ENCODE results near the gene LDLRAD4. TPM values are rescaled to one million over a fixed set of nuclear protein-coding genes. Genes with fewer than 3 reads are reported as not detected.

The LDLRAD4 gene
- polyA plus RNA-seq, 1 of the 3 experiments (the other 2 are of a cell fraction) = 0.16 TPM

DNA sequence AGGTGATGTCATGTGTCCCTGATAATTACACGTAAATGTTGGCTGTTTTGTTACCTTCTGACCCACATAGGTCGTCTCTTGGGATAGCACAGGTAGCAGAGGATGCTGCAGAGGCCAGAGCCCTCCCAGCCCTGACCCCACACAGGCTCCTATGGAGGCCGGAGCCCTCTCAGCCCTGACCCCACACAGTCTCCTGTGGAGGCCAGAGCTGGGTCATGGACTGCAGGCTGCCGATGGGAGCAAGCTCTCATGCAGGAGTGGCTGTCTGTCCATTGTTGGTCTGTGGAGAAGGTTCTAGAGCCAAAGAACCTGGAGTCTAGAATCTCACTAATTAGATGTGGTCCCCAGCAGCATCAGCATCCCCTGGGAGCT lies 155.5 kb downstream of the LDLRAD4 start:
- Histone ChIP-seq H2AFZ (ENCODE audit: low read depth) (no peak overlapping the region), H3K9me2 (no peaks in the 10 kb centered on the region), H4K20me1 (ENCODE audit: insufficient read depth) (no peaks in the 10 kb centered on the region), H3K36me3 (replicated peaks in 1 of 2; ENCODE audit: control insufficient read depth in 1 of 2, insufficient read depth in 2 of 2, low read length in 1 of 2) (no peaks in the 10 kb centered on the region), H3K79me2 (ENCODE audit: insufficient read depth) (no peaks in the 10 kb centered on the region), H3K27ac (ENCODE audit: low read depth in 2 of 2, low read length in 1 of 2) (peak overlapping the region in 1 of 2 experiments; percentile 74; a peak in 2 of 4 replicates), H3K9me3 (no peaks in the 10 kb centered on the region), H3K27me3 (ENCODE audit: insufficient read depth) (no peaks in the 10 kb centered on the region), H3K4me1 (ENCODE audit: control insufficient read depth in 1 of 2, insufficient read depth in 2 of 2, low read depth in 1 of 2, low read length in 1 of 2) (peaks cover 15 to 67% of the 10 kb centered on the region in 2 experiments), H3K9ac (no peak overlapping the region), H3F3A (replicated peaks; ENCODE audit: insufficient read depth) (peaks cover 13% of the 10 kb centered on the region), H3K4me2 (peak overlapping the region; percentile 64; the same call in 1 of the 2 replicates), H3K4me3 (ENCODE audit: low read depth in 2 of 2, low read length in 1 of 2) (no peak overlapping the region)
- WGBS (ENCODE audit: low lambda C conversion rate) = 94% methylated on average over 2 of the region's 4 CpGs
- DNase-seq = no peak
- TF ChIP-seq TCF12 (IDR thresholded peaks at IDR 0.05) (no peak), MXI1 (IDR thresholded peaks at IDR 0.05; ENCODE audit: low read depth, low read length) (no peak), RFX5 (IDR thresholded peaks at IDR 0.05; ENCODE audit: low read length) (no peak), MEF2A (IDR thresholded peaks at IDR 0.05; ENCODE audit: borderline replicate concordance, low read depth) (no peak), RXRA (IDR thresholded peaks at IDR 0.05; ENCODE audit: borderline replicate concordance, low read depth) (no peak), FOSL2 (IDR thresholded peaks at IDR 0.05; ENCODE audit: borderline replicate concordance, low read depth) (no peak), NRF1 (IDR thresholded peaks at IDR 0.05; ENCODE audit: low read depth, low read length) (no peak), NFIC (IDR thresholded peaks at IDR 0.05; ENCODE audit: borderline replicate concordance) (no peak), ELF1 (IDR thresholded peaks at IDR 0.05) (no peak), YY1 (IDR thresholded peaks at IDR 0.05; ENCODE audit: low read depth) (no peak), RAD21 (IDR thresholded peaks at IDR 0.05; ENCODE audit: low read length) (no peak), TEAD4 (IDR thresholded peaks at IDR 0.05; ENCODE audit: borderline replicate concordance, insufficient read depth) (no peak)
- TF ChIP-seq, protein P1, sequence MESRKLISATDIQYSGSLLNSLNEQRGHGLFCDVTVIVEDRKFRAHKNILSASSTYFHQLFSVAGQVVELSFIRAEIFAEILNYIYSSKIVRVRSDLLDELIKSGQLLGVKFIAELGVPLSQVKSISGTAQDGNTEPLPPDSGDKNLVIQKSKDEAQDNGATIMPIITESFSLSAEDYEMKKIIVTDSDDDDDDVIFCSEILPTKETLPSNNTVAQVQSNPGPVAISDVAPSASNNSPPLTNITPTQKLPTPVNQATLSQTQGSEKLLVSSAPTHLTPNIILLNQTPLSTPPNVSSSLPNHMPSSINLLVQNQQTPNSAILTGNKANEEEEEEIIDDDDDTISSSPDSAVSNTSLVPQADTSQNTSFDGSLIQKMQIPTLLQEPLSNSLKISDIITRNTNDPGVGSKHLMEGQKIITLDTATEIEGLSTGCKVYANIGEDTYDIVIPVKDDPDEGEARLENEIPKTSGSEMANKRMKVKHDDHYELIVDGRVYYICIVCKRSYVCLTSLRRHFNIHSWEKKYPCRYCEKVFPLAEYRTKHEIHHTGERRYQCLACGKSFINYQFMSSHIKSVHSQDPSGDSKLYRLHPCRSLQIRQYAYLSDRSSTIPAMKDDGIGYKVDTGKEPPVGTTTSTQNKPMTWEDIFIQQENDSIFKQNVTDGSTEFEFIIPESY (IDR thresholded peaks at IDR 0.05; ENCODE audit: borderline replicate concordance, low read depth) = no peak
- TF ChIP-seq, protein P2, sequence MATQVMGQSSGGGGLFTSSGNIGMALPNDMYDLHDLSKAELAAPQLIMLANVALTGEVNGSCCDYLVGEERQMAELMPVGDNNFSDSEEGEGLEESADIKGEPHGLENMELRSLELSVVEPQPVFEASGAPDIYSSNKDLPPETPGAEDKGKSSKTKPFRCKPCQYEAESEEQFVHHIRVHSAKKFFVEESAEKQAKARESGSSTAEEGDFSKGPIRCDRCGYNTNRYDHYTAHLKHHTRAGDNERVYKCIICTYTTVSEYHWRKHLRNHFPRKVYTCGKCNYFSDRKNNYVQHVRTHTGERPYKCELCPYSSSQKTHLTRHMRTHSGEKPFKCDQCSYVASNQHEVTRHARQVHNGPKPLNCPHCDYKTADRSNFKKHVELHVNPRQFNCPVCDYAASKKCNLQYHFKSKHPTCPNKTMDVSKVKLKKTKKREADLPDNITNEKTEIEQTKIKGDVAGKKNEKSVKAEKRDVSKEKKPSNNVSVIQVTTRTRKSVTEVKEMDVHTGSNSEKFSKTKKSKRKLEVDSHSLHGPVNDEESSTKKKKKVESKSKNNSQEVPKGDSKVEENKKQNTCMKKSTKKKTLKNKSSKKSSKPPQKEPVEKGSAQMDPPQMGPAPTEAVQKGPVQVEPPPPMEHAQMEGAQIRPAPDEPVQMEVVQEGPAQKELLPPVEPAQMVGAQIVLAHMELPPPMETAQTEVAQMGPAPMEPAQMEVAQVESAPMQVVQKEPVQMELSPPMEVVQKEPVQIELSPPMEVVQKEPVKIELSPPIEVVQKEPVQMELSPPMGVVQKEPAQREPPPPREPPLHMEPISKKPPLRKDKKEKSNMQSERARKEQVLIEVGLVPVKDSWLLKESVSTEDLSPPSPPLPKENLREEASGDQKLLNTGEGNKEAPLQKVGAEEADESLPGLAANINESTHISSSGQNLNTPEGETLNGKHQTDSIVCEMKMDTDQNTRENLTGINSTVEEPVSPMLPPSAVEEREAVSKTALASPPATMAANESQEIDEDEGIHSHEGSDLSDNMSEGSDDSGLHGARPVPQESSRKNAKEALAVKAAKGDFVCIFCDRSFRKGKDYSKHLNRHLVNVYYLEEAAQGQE (IDR thresholded peaks at IDR 0.05; ENCODE audit: low read depth, low read length) = no peak
- POLR2A ChIA-PET = interaction anchor here (0.6 kb wide), 1 partner anchor 21 kb away, joined by 3 read pairs; no protein-coding TSS in a partner anchor
- CTCF ChIA-PET = interaction anchor here (1.1 kb wide), 1 partner anchor 158 kb away, joined by 3 read pairs; no protein-coding TSS in a partner anchor

Measured in SK-N-SH (cell line).